Mucosa of rectum (tissue), 2 donors: Measurements from ENCODE around the gene TCF3.

Source experiments
- H3K27ac ChIP-seq, 2 donors: one replicate each; pipeline ENCODE4 v1.7.0; 2013; ENCODE audit warnings: inconsistent platforms in 2 of 2, low read depth in 2 of 2, low read length in 2 of 2
- H3K27me3 ChIP-seq, 2 donors: one replicate each; pipeline ENCODE4 v1.7.0; 2013; ENCODE audit warnings: low read length in 2 of 2; ENCODE audit not compliant: control insufficient read depth in 2 of 2, insufficient read depth in 2 of 2
- H3K36me3 ChIP-seq, 2 donors: one replicate each; pipeline ENCODE4 v1.7.0; 2013; ENCODE audit warnings: low read length in 2 of 2; ENCODE audit not compliant: control insufficient read depth in 2 of 2, insufficient read depth in 2 of 2
- H3K4me1 ChIP-seq, 2 donors: one replicate each; pipeline ENCODE4 v1.7.0; 2013; ENCODE audit warnings: low read length in 2 of 2, mild to moderate bottlenecking in 1 of 2; ENCODE audit not compliant: control insufficient read depth in 2 of 2, insufficient read depth in 2 of 2
- H3K4me3 ChIP-seq, 2 donors: one replicate each; pipeline ENCODE4 v1.7.0; 2013; ENCODE audit warnings: low read length in 2 of 2
- H3K9ac ChIP-seq, 2 donors: one replicate each; pipeline ENCODE4 v1.7.0; 2013; ENCODE audit warnings: low read length in 2 of 2, low read depth in 1 of 2, mild to moderate bottlenecking in 1 of 2
- H3K9me3 ChIP-seq, 2 donors: one replicate each; pipeline ENCODE4 v1.7.0; 2013; ENCODE audit warnings: low read length in 2 of 2; ENCODE audit not compliant: control insufficient read depth in 2 of 2
- donor health status: healthy.
- donor health status: Normal muscosa, but diverticular disease.

The TCF3 gene

GRCh38 chr19:1685046-1685445, 32.6 kb upstream of the TCF3 start:
- H3K4me1 ChIP-seq, result no peaks in the 10 kb centered on the region
- H3K9me3 ChIP-seq, result no peaks in the 10 kb centered on the region
- H3K9ac ChIP-seq, result no peak overlapping the region
- H3K4me3 ChIP-seq, result no peak overlapping the region
- H3K27me3 ChIP-seq, result peaks cover 5 to 7% of the 10 kb centered on the region in 2 donors
- H3K27ac ChIP-seq, result no peak overlapping the region
- H3K36me3 ChIP-seq, result no peaks in the 10 kb centered on the region

DNA sequence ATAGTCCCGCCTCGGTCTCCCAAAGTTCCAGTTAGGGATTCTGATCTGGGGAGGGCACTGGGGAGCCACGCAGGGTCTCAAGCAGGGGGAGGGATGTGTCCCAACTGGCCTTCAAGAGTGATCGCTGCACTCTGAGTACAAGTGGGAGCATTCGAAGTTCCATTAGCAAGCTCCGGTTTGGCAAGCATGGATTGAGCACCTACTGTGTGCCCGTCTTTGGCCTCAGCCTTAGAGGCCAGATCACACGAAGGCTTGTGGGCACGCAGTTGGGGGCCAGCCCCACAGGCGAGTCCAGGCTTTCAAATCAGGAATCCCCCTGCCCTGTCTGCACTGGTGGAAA, 32.1 kb upstream of the TCF3 start:
- Histone ChIP-seq H3K4me3 (no peak overlapping the region), H3K27ac (no peak overlapping the region), H3K4me1 (no peaks in the 10 kb centered on the region), H3K36me3 (no peaks in the 10 kb centered on the region), H3K27me3 (peaks cover 5 to 10% of the 10 kb centered on the region in 2 donors), H3K9ac (no peak overlapping the region), H3K9me3 (no peaks in the 10 kb centered on the region)

DNA sequence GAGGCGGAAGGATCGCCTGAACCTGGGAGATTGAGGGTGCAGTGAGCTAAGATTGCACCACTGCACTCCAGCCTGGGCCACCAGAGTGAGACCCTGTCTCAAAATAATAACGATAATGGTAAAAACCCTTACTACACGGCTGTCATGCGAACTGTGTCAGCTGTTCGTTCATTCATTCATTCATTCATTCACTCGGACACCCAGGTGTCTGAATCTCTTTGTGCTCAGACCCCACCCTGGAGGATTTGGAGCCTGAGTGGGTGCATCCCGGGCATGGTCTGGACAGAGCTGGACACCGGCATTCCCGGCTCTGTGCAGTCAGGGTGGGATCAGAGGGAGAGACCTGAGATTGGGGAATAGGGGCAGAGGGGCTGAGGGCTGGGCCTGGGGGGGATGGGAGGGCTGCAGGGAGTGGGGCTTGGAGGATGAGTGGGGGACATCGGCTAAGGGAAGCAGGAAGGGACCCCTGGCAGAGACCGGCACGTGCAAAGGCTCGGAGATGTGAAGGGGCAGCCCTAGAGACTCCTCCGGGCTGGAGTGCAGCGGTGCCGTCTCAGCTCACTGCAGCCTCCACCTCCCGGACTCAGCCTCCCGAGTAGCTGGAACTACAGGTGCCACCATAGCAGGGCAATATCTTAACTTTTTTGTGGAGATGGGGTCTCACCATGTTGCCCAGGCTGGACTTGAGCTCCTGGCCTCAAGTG, 31.6 kb upstream of the TCF3 start:
- Histone ChIP-seq H3K9me3 (no peaks in the 10 kb centered on the region), H3K27me3 (peaks cover 5 to 10% of the 10 kb centered on the region in 2 donors), H3K4me3 (no peak overlapping the region), H3K4me1 (no peaks in the 10 kb centered on the region), H3K9ac (no peak overlapping the region), H3K27ac (no peak overlapping the region), H3K36me3 (no peaks in the 10 kb centered on the region)

GRCh38 chr19:1680976-1681375, 28.6 kb upstream of the TCF3 start:
- no peak overlapping the region for H3K4me3 ChIP-seq
- H3K36me3 ChIP-seq, result no peaks in the 10 kb centered on the region
- H3K4me1 ChIP-seq, result no peaks in the 10 kb centered on the region
- H3K27me3 ChIP-seq, result peaks cover 19 to 25% of the 10 kb centered on the region in 2 donors
- no peak overlapping the region for H3K9ac ChIP-seq
- no peak overlapping the region for H3K27ac ChIP-seq
- no peaks in the 10 kb centered on the region for H3K9me3 ChIP-seq

GRCh38 chr19:1678073-1678472, 25.7 kb upstream of the TCF3 start:
- Histone ChIP-seq H3K9ac (no peak overlapping the region), H3K9me3 (no peaks in the 10 kb centered on the region), H3K27me3 (peaks cover 24 to 35% of the 10 kb centered on the region in 2 donors), H3K36me3 (no peaks in the 10 kb centered on the region), H3K27ac (no peak overlapping the region), H3K4me3 (no peak overlapping the region), H3K4me1 (no peaks in the 10 kb centered on the region)

- H3K36me3 ChIP-seq, result no peaks in the 10 kb centered on the region
- H3K4me1 ChIP-seq, result peaks cover 0 to 3% of the 10 kb centered on the region in 2 donors
- H3K9ac ChIP-seq, result no peak overlapping the region
- H3K9me3 ChIP-seq, result no peaks in the 10 kb centered on the region
- peaks cover 28 to 39% of the 10 kb centered on the region in 2 donors for H3K27me3 ChIP-seq
- no peak overlapping the region for H3K27ac ChIP-seq
- H3K4me3 ChIP-seq, result no peak overlapping the region
These were observed 24.2 kb upstream of the TCF3 start for GRCh38 chr19:1676351-1677266.

DNA sequence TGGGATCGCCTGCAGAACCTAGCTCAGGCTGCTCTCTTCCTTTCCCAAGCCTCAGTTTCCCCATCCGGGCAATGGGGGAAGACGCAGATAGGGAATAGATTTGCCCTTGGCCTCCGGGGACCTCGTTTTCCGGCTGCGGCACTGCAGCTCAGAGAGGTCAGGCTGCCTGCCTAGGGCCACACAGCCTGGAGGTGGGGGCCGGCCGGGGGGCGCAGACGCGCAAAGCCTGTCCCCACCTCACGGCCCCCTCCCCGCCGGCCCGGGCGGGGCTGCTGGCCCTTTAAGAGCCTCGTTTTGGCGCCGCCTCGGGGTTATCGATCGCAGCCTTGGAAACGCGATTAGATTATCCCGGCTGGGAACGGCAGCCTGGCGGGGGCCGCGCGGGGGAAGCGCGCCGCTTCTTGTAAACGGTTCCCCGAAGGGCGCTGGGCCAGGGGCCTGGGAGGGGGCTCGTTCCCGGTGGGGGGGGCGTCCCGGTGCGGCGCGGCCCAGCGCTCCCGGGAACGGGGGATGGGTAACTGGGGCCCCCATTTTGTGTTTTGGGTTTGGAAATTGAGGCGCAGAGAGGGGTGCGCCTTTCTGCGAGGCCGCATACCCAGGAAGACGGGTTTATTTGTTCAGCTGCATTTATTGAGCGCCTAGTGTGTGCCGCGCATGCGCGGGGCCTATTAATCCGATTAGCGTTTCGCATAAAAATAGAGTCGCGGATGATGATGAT, 23.4 kb upstream of the TCF3 start:
- H3K27ac ChIP-seq, result no peak overlapping the region
- no peak overlapping the region for H3K9ac ChIP-seq
- H3K36me3 ChIP-seq, result no peaks in the 10 kb centered on the region
- no peaks in the 10 kb centered on the region for H3K9me3 ChIP-seq
- peaks cover 0 to 3% of the 10 kb centered on the region in 2 donors for H3K4me1 ChIP-seq
- H3K4me3 ChIP-seq, result no peak overlapping the region
- H3K27me3 ChIP-seq, result peaks cover 28 to 42% of the 10 kb centered on the region in 2 donors

GRCh38 chr19:1674293-1674679, 21.9 kb upstream of the TCF3 start:
- Histone ChIP-seq H3K27me3 (peaks cover 28 to 39% of the 10 kb centered on the region in 2 donors), H3K36me3 (no peaks in the 10 kb centered on the region)

DNA sequence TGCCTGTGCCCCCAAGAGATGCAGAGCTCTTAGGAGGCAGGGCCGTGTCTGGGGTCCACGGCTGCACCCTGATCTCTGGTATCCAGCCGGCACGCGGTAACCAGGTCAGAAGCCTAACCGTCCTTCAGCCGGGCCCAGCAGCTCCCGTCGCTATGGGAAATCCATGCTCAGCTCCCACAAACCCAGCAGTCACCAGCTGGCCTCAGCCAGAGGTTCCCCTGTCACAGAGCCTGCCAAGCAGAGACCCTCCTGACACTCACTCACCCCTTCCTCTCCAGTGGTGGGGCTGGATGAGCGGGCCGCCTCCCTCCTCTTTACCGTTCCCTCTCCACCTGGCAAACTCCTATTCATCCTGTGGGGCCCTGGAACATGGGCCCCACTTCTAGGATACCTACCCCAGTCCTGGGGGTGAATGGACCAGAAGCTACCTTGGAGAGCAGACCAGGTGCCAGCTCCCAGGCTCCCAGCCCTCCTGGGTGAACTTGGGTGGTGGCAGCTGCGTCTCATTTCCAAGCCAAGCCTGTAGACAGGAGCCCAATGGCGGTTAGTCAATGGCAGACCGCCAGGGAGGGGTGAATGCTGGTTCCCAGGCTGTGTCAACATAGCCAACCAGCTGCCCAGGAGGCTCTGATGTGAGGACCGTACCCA, 21.4 kb upstream of the TCF3 start:
- peaks cover 0 to 3% of the 10 kb centered on the region in 2 donors for H3K4me1 ChIP-seq
- H3K4me3 ChIP-seq, result no peak overlapping the region
- no peaks in the 10 kb centered on the region for H3K36me3 ChIP-seq
- peaks cover 32 to 43% of the 10 kb centered on the region in 2 donors for H3K27me3 ChIP-seq
- H3K27ac ChIP-seq, result no peak overlapping the region
- no peak overlapping the region for H3K9ac ChIP-seq
- no peaks in the 10 kb centered on the region for H3K9me3 ChIP-seq

More at GRCh38 chr19:1674293-1674679, 21.9 kb upstream of the TCF3 start:
- no peak overlapping the region for H3K4me3 ChIP-seq
- H3K9ac ChIP-seq, result no peak overlapping the region
- no peaks in the 10 kb centered on the region for H3K9me3 ChIP-seq
- H3K4me1 ChIP-seq, result peaks cover 0 to 3% of the 10 kb centered on the region in 2 donors
- no peak overlapping the region for H3K27ac ChIP-seq
